Suprapubic skin (tissue), 3 donors: ENCODE results near the gene DLGAP4.

Source experiments
- POLR2A ChIP-seq, 2 donors: fragments of 450-650 bp; IDR thresholded peaks; one replicate each; pipeline ENCODE4 v1.6.1; 2017; ENCODE audit warnings: antibody characterized with exemption in 2 of 2, mild to moderate bottlenecking in 2 of 2, moderate library complexity in 2 of 2
- TF ChIP-seq, protein P1 (sequence below), 2 donors: fragments of 200-600 bp in 1 of 2; fragments of 450-650 bp in 1 of 2; sonication (generic) in 1 of 2; IDR thresholded peaks; one replicate each; pipeline ENCODE4 v1.5.1; 2016 to 2019; ENCODE audit warnings: antibody characterized with exemption in 2 of 2, mild to moderate bottlenecking in 1 of 2, moderate library complexity in 1 of 2

GRCh38 chr20:36303020-36303595 lies 3.0 kb upstream of the DLGAP4 start:
- TF ChIP-seq, protein P1, sequence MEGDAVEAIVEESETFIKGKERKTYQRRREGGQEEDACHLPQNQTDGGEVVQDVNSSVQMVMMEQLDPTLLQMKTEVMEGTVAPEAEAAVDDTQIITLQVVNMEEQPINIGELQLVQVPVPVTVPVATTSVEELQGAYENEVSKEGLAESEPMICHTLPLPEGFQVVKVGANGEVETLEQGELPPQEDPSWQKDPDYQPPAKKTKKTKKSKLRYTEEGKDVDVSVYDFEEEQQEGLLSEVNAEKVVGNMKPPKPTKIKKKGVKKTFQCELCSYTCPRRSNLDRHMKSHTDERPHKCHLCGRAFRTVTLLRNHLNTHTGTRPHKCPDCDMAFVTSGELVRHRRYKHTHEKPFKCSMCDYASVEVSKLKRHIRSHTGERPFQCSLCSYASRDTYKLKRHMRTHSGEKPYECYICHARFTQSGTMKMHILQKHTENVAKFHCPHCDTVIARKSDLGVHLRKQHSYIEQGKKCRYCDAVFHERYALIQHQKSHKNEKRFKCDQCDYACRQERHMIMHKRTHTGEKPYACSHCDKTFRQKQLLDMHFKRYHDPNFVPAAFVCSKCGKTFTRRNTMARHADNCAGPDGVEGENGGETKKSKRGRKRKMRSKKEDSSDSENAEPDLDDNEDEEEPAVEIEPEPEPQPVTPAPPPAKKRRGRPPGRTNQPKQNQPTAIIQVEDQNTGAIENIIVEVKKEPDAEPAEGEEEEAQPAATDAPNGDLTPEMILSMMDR (IDR thresholded peaks at IDR 0.05): no peak
- no peak for TF ChIP-seq POLR2A (IDR thresholded peaks at IDR 0.05)
